Epithelial cell of proximal tubule (primary cell): Measurements from ENCODE around the gene ABI1. TPM values are rescaled to one million over a fixed set of nuclear protein-coding genes. Genes with fewer than 3 reads are reported as not detected.

Experiments used
- DNase-seq: peaks from one replicate; pipeline ENCODE4 v3.0.0-alpha.2; 2011; ENCODE audit warnings: low read depth
- H3K4me3 ChIP-seq: 2 replicates; pipeline ENCODE4 v1.5.1; 2011; ENCODE audit warnings: low read depth, mild to moderate bottlenecking, low read length
- CTCF ChIP-seq: conservative IDR thresholded peaks from 2 replicates; pipeline ENCODE4 v1.5.1; 2012; ENCODE audit warnings: low read depth, mild to moderate bottlenecking, low read length
- total RNA-seq: library from RNA; depleted of rRNA; stranded (reverse); fragments of >200 nt; gene quantifications from 2 replicates; pipeline ENCODE4 v1.2.3, GENCODE V29; 2015

The ABI1 gene
- total RNA-seq, 1 donor from 2014 or later: 34.1 TPM

- no peak for TF ChIP-seq CTCF
- no peak for DNase-seq
- H3K4me3 ChIP-seq: no peak overlapping the region
These were observed 25.7 kb downstream of the ABI1 start for GRCh38 chr10:26835025-26835424.

DNA sequence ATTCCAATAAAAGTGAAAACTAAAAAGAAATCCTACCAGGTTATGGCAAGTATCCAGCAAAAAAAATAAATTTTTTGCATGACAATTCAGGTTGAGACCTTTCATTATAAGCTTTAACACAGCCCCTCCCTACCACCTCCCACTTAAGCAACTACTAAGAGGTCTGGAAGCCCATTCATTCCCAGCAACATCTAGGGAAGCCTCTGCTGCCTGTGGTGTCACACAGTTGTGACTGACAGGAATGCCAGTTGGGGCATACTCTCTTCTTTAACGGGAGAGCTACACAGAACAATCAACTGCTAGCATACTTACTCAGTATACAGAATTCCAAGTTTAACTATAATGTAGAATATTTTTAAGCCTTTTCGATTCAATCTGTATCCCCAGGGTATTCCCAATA is 27.8 kb downstream of the ABI1 start:
- no peak overlapping the region for H3K4me3 ChIP-seq
- TF ChIP-seq CTCF: no peak
- no peak for DNase-seq

DNA sequence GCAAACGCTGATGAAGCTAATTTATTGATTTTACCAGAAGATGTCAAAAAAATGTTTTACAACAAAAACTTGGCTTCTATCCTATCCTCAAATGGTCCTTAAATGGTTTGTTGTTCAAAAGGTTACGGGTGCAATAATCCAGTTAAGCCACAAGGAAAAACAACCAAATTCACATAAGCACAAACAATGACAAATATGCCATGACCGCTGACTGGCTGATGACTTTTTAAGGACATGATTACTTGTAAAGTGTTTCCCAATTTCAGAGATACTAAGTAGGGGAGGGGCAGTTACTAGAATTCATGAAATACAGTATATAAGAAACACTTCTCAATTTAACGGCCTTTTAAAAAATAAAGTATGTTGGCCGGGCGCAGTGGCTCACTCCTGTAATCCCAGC is 28.8 kb downstream of the ABI1 start:
- TF ChIP-seq CTCF: no peak
- no peak overlapping the region for H3K4me3 ChIP-seq
- no peak for DNase-seq

DNA sequence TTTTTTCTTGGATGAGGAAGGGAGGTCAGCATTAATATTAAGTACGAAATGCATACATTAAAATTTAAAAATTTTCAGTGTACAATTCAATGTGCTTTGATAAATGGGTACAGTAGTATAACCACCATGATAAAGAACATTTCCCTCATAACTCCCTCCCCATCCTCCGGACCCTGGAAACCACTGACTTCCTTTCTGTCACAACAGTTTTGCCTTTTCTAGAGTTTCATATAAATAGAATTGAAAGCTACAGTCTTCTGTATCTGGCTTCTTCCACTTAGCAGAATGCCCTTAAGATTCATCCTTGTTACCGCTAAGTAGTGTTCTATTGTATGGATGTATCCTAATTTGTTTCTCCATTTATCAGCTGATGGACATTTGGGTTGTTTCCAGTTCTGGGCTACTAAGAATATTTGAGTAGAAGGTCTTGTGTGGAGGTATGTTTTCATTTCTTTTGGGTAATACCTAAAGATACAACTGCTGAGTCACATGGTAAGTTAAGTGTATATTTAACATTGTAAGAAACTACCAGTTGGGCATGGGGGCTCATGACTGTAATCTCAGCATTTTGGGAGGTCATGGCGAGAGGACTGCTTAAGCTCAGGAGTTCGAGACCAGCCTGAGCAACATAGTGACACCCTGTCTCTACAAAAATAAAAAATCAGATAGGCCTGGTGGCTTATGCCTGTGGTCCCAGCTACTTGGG is 30.8 kb downstream of the ABI1 start:
- TF ChIP-seq CTCF: no peak
- DNase-seq: no peak

GRCh38 chr10:26824015-26824690 is 36.6 kb downstream of the ABI1 start:
- H3K4me3 ChIP-seq: no peak overlapping the region
- no peak for TF ChIP-seq CTCF
- no peak for DNase-seq

More for the DNA sequence above, 30.8 kb downstream of the ABI1 start:
- H3K4me3 ChIP-seq: no peak overlapping the region

- TF ChIP-seq CTCF: no peak
- no peak for DNase-seq
- no peak overlapping the region for H3K4me3 ChIP-seq
These were observed 38.8 kb downstream of the ABI1 start for GRCh38 chr10:26821699-26822570.
